Hepatocyte (in vitro differentiated cells): ENCODE data around the gene FOXQ1.

Experiments used
- EZH2 ChIP-seq: fragments of 200-600 bp; sonication (generic); IDR thresholded peaks from 2 replicates; pipeline ENCODE4 v1.6.1; 2016; ENCODE audit warnings: antibody characterized with exemption, mild to moderate bottlenecking, borderline replicate concordance
- TF ChIP-seq, protein P1 (sequence below): fragments of 200-600 bp; sonication (generic); IDR thresholded peaks from 2 replicates; pipeline ENCODE4 v1.5.1; 2016; ENCODE audit warnings: antibody characterized with exemption, mild to moderate bottlenecking; ENCODE audit not compliant: poor library complexity

DNA sequence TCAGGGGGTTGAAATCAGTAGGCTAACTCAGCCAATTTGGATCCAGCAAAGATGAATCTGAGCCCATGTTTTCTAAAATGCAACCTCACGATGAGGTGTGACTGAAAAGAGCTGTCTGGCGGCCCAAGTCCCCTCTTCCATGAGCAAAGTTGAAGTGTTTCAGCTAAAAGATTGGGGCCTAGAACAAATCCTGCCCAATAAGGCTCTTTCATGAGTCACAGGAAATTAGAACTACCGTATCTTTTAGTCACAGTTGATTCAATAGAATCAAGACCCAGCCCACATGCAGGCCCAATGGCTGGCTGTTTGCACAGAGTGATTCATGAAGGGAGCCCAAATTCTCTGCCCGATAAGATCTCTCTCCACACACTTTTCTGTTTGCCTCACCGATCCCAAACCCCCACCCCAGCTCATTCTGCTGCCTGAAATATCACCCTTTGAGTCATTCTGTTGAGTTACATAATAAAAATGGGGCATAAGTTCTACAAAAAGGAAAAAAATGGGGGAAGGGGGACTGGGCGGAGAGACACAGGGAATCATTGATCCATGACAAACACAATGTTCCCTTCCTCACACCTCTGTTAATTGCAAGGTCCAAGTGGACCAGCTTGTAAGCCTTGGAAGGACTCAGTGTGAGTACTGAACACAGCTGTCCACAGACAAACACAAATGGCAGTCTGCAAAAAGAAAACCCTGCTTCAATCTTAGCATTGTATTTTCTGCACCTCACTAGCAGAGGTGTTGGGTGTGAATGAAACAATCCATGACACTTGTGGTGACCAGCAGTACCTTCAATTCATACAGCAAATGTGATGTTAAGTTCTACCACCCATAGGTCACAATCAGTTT is 13.8 kb downstream of the FOXQ1 start:
- TF ChIP-seq, protein P1, sequence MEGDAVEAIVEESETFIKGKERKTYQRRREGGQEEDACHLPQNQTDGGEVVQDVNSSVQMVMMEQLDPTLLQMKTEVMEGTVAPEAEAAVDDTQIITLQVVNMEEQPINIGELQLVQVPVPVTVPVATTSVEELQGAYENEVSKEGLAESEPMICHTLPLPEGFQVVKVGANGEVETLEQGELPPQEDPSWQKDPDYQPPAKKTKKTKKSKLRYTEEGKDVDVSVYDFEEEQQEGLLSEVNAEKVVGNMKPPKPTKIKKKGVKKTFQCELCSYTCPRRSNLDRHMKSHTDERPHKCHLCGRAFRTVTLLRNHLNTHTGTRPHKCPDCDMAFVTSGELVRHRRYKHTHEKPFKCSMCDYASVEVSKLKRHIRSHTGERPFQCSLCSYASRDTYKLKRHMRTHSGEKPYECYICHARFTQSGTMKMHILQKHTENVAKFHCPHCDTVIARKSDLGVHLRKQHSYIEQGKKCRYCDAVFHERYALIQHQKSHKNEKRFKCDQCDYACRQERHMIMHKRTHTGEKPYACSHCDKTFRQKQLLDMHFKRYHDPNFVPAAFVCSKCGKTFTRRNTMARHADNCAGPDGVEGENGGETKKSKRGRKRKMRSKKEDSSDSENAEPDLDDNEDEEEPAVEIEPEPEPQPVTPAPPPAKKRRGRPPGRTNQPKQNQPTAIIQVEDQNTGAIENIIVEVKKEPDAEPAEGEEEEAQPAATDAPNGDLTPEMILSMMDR, result no peak
- TF ChIP-seq EZH2, result no peak
